Upper lobe of left lung (tissue), 4 donors: ENCODE results near the gene CRISPLD2.

Experiments used
- POLR2A ChIP-seq, 4 donors: fragments of 450-650 bp; IDR thresholded peaks; one replicate each; pipeline ENCODE4 v1.5.1; 2016 to 2017; ENCODE audit warnings: antibody characterized with exemption in 4 of 4, mild to moderate bottlenecking in 2 of 4
- TF ChIP-seq, protein P1 (sequence below), 6 experiments: fragments of 450-650 bp in 4 of 6; fragments of 200-600 bp in 2 of 6; sonication (generic) in 2 of 6; IDR thresholded peaks; one replicate each; pipeline ENCODE4 v1.5.1; 2016 to 2019; ENCODE audit warnings: antibody characterized with exemption in 6 of 6

DNA sequence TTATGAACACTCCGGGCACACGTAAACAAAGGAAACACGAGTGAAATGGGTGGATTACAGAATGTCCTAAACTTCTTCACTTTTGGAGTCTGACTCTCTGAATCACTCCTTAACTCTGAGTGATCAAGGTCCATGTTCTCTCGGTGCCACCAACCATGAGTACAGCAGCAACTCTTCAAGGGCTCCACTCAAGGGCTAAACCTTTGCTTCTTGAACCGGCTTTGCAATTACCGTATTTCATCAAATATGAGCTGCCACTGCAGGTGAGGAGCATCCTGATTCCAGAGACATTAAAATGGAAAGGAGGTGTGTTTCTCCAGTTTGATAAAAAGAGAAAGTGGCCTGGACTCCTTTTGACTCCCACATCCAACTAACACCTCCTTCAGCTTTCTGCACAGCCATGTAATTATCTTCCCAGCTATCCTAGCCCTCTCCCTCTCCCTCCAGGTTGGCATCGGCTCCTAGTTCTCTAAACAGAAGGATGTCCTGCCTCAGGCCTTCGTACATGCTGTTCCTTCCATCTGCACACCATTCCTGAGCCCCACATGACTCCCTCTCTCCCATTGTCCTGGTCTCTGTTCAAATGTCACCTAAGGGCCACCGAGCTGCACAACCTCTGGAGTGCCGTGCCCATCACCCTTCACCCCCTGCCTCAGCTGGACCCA, 130.1 kb downstream of the CRISPLD2 start:
- TF ChIP-seq, protein P1, sequence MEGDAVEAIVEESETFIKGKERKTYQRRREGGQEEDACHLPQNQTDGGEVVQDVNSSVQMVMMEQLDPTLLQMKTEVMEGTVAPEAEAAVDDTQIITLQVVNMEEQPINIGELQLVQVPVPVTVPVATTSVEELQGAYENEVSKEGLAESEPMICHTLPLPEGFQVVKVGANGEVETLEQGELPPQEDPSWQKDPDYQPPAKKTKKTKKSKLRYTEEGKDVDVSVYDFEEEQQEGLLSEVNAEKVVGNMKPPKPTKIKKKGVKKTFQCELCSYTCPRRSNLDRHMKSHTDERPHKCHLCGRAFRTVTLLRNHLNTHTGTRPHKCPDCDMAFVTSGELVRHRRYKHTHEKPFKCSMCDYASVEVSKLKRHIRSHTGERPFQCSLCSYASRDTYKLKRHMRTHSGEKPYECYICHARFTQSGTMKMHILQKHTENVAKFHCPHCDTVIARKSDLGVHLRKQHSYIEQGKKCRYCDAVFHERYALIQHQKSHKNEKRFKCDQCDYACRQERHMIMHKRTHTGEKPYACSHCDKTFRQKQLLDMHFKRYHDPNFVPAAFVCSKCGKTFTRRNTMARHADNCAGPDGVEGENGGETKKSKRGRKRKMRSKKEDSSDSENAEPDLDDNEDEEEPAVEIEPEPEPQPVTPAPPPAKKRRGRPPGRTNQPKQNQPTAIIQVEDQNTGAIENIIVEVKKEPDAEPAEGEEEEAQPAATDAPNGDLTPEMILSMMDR (IDR thresholded peaks at IDR 0.05): no peak
- TF ChIP-seq POLR2A (IDR thresholded peaks at IDR 0.05): no peak
